HepG2 (cell line): ENCODE measurements around the gene TXNRD2. TPM values are rescaled to one million over a fixed set of nuclear protein-coding genes. Genes with fewer than 3 reads are reported as not detected.

Experiments used
- ARID2 ChIP-seq: sonication (generic); formaldehyde crosslinking; IDR thresholded peaks from 2 replicates; pipeline ENCODE4 v1.8.1; 2022; ENCODE audit warnings: mild to moderate bottlenecking, missing genetic modification reagents, borderline replicate concordance
- ELF3 ChIP-seq: IDR thresholded peaks from 2 replicates; pipeline ENCODE4 v1.6.1; 2016; ENCODE audit warnings: missing genetic modification reagents, missing compliant biosample characterization
- HNF4A ChIP-seq: sonication (generic); formaldehyde crosslinking; IDR thresholded peaks from 2 replicates; pipeline ENCODE4 v1.4.0; 2020; ENCODE audit warnings: missing genetic modification reagents
- KDM2A ChIP-seq: sonication (generic); formaldehyde crosslinking; IDR thresholded peaks from 2 replicates; pipeline ENCODE4 v1.4.0; 2020; ENCODE audit warnings: low read depth, missing genetic modification reagents, borderline replicate concordance
- KMT2B ChIP-seq: IDR thresholded peaks from 2 replicates; pipeline ENCODE4 v1.6.1; 2016; ENCODE audit warnings: missing genetic modification reagents, missing compliant biosample characterization
- PAF1 ChIP-seq: IDR thresholded peaks from 2 replicates; pipeline ENCODE4 v1.6.1; 2016; ENCODE audit warnings: missing genetic modification reagents, missing compliant biosample characterization
- TBL1XR1 ChIP-seq: fragments of 150-350 bp; IDR thresholded peaks from 2 replicates; pipeline ENCODE4 v1.6.1; 2014; ENCODE audit warnings: borderline replicate concordance, low read length; ENCODE audit not compliant: partially characterized antibody
- ZKSCAN8 ChIP-seq: IDR thresholded peaks from 2 replicates; pipeline ENCODE4 v1.6.1; 2016; ENCODE audit warnings: borderline replicate concordance, missing genetic modification reagents, missing compliant biosample characterization
- ZNF333 ChIP-seq: sonication (generic); formaldehyde crosslinking; IDR thresholded peaks from 2 replicates; pipeline ENCODE4 v1.4.0; 2020; ENCODE audit warnings: mild to moderate bottlenecking, missing genetic modification reagents, borderline replicate concordance
- ZNF343 ChIP-seq: sonication (generic); formaldehyde crosslinking; IDR thresholded peaks from 2 replicates; pipeline ENCODE4 v1.4.0; 2020; ENCODE audit warnings: mild to moderate bottlenecking, missing genetic modification reagents
- ZSCAN25 ChIP-seq: sonication (generic); formaldehyde crosslinking; IDR thresholded peaks from 2 replicates; pipeline ENCODE4 v1.8.0; 2022; ENCODE audit warnings: mild to moderate bottlenecking, missing genetic modification reagents
- polyA plus RNA-seq, 8 experiments: library from polyadenylated mRNA; depleted of rRNA in 3 of 8; stranded (reverse) in 7 of 8; unstranded in 1 of 8; fragments of >200 nt; fragmentation: Illumina TruSeq in 4 of 8; extraction: Trizol in 4 of 8; gene quantifications; 2 replicates each; pipeline versions ENCODE4 v1.2.1 to v1.2.3, GENCODE V29; 2011 to 2016; ENCODE audit warnings: low read depth in 4 of 8, missing spikeins in 1 of 8, mixed read lengths in 1 of 8; ENCODE audit not compliant: insufficient read depth in 1 of 8
- total RNA-seq, 5 experiments: library from RNA; depleted of rRNA; stranded (reverse); fragments of >200 nt; fragmentation: Illumina TruSeq; extraction: Trizol; gene quantifications; 2 replicates each; pipeline ENCODE4 v1.2.3, GENCODE V29; 2016; ENCODE audit warnings: low read depth in 1 of 5
- TF ChIP-seq, protein P1 (sequence below): sonication (generic); formaldehyde crosslinking; IDR thresholded peaks from 2 replicates; pipeline ENCODE4 v1.5.0; 2020; ENCODE audit warnings: mild to moderate bottlenecking, missing genetic modification reagents
- TF ChIP-seq, protein P2 (sequence below): sonication (generic); formaldehyde crosslinking; IDR thresholded peaks from 2 replicates; pipeline ENCODE4 v1.4.0; 2020; ENCODE audit warnings: missing genetic modification reagents, borderline replicate concordance
- TF ChIP-seq, protein P3 (sequence below): sonication (generic); formaldehyde crosslinking; IDR thresholded peaks from 2 replicates; pipeline ENCODE4 v1.4.0; 2020; ENCODE audit warnings: missing genetic modification reagents, mild to moderate bottlenecking, borderline replicate concordance
- TF ChIP-seq, protein P4 (sequence below): sonication (generic); formaldehyde crosslinking; IDR thresholded peaks from 2 replicates; pipeline ENCODE4 v1.5.0; 2020; ENCODE audit warnings: mild to moderate bottlenecking, low read depth, missing genetic modification reagents, borderline replicate concordance

TXNRD2 gene
- total and polyA plus RNA-seq, 2 of the 13 experiments (the other 11 are each of a cell fraction or from before 2014, with no cell fraction given): 17.5 to 18.6 TPM

DNA sequence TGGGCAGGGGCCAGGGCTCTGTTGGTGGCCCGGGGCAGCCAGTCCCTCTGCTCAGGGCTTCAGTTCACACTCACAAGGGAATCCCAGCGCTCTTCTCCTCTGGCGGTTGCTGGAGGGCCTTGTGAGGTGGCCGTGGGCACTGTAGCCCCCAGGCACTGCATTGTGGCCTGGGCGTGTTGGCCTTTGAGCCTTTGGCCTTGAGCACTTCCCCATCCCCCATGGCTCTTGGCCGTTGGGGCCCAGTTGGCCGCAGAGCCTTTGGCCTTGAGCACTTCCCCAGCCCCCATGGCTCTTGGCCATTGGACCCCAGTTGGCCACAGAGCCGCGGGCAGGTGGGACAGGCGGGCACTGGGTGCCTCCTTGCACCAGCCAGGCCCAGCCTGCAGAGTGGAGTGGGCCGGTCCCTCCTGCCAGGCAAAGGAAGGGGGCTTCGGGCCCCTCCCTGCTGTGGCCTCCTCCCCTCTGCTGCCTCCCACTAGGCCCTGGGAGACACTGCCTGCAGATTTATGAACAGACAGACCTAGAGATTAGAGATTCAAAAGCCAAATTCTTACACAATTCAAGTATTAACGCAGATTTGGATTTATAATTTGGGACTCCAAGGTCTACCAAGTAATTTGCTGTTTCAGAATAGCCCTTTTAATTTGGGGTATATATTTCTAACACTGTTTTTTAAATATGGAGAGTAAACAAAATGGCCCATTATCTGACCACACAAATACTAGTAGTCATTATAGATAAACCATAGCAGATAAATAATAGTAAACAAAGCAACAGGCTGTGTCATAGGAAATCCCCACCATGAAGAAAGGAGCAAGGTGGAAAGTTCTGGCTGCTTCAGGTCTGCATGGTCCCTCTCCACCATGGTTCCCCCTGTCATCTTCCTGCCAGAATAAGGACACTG lies 18.2 kb upstream of the TXNRD2 start (continued):
- TF ChIP-seq, protein P1, sequence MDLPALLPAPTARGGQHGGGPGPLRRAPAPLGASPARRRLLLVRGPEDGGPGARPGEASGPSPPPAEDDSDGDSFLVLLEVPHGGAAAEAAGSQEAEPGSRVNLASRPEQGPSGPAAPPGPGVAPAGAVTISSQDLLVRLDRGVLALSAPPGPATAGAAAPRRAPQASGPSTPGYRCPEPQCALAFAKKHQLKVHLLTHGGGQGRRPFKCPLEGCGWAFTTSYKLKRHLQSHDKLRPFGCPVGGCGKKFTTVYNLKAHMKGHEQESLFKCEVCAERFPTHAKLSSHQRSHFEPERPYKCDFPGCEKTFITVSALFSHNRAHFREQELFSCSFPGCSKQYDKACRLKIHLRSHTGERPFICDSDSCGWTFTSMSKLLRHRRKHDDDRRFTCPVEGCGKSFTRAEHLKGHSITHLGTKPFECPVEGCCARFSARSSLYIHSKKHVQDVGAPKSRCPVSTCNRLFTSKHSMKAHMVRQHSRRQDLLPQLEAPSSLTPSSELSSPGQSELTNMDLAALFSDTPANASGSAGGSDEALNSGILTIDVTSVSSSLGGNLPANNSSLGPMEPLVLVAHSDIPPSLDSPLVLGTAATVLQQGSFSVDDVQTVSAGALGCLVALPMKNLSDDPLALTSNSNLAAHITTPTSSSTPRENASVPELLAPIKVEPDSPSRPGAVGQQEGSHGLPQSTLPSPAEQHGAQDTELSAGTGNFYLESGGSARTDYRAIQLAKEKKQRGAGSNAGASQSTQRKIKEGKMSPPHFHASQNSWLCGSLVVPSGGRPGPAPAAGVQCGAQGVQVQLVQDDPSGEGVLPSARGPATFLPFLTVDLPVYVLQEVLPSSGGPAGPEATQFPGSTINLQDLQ (CRISPR knock-in tag): 0 out of 2 replicates have a peak, but pooled peaks have one; percentile 71
- TF ChIP-seq ARID2 (CRISPR knock-in tag) (0 out of 2 replicates have a peak, but pooled peaks have one; percentile 30), HNF4A (CRISPR knock-in tag) (peak; percentile 95), ELF3 (peak; percentile 32; the same call in 1 of the 2 replicates), ZNF343 (CRISPR knock-in tag) (no peak), TBL1XR1 (no peak), ZKSCAN8 (0 out of 2 replicates have a peak, but pooled peaks have one; percentile 35), KDM2A (CRISPR knock-in tag) (peak; percentile 81; the same call in 1 of the 2 replicates), ZSCAN25 (CRISPR knock-in tag) (0 out of 2 replicates have a peak, but pooled peaks have one; percentile 33), PAF1 (0 out of 2 replicates have a peak, but pooled peaks have one; percentile 60), KMT2B (CRISPR knock-in tag) (no peak), ZNF333 (CRISPR knock-in tag) (0 out of 2 replicates have a peak, but pooled peaks have one; percentile 73)
- TF ChIP-seq, protein P2, sequence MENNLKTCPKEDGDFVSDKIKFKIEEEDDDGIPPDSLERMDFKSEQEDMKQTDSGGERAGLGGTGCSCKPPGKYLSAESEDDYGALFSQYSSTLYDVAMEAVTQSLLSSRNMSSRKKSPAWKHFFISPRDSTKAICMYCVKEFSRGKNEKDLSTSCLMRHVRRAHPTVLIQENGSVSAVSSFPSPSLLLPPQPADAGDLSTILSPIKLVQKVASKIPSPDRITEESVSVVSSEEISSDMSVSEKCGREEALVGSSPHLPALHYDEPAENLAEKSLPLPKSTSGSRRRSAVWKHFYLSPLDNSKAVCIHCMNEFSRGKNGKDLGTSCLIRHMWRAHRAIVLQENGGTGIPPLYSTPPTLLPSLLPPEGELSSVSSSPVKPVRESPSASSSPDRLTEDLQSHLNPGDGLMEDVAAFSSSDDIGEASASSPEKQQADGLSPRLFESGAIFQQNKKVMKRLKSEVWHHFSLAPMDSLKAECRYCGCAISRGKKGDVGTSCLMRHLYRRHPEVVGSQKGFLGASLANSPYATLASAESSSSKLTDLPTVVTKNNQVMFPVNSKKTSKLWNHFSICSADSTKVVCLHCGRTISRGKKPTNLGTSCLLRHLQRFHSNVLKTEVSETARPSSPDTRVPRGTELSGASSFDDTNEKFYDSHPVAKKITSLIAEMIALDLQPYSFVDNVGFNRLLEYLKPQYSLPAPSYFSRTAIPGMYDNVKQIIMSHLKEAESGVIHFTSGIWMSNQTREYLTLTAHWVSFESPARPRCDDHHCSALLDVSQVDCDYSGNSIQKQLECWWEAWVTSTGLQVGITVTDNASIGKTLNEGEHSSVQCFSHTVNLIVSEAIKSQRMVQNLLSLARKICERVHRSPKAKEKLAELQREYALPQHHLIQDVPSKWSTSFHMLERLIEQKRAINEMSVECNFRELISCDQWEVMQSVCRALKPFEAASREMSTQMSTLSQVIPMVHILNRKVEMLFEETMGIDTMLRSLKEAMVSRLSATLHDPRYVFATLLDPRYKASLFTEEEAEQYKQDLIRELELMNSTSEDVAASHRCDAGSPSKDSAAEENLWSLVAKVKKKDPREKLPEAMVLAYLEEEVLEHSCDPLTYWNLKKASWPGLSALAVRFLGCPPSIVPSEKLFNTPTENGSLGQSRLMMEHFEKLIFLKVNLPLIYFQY (CRISPR knock-in tag): peak; percentile 82; the same call in 1 of the 2 replicates
- TF ChIP-seq, protein P3, sequence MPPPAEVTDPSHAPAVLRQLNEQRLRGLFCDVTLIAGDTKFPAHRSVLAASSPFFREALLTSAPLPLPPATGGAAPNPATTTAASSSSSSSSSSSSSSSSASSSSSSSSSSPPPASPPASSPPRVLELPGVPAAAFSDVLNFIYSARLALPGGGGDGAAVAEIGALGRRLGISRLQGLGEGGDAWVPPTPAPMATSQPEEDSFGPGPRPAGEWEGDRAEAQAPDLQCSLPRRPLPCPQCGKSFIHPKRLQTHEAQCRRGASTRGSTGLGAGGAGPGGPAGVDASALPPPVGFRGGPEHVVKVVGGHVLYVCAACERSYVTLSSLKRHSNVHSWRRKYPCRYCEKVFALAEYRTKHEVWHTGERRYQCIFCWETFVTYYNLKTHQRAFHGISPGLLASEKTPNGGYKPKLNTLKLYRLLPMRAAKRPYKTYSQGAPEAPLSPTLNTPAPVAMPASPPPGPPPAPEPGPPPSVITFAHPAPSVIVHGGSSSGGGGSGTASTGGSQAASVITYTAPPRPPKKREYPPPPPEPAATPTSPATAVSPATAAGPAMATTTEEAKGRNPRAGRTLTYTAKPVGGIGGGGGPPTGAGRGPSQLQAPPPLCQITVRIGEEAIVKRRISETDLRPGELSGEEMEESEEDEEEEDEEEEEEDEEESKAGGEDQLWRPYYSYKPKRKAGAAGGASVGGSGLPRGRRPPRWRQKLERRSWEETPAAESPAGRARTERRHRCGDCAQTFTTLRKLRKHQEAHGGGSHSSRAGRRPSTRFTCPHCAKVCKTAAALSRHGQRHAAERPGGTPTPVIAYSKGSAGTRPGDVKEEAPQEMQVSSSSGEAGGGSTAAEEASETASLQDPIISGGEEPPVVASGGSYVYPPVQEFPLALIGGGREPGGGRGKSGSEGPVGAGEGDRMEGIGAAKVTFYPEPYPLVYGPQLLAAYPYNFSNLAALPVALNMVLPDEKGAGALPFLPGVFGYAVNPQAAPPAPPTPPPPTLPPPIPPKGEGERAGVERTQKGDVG: no peak
- TF ChIP-seq, protein P4, sequence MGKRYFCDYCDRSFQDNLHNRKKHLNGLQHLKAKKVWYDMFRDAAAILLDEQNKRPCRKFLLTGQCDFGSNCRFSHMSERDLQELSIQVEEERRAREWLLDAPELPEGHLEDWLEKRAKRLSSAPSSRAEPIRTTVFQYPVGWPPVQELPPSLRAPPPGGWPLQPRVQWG (CRISPR knock-in tag): no peak
